ENCODE measurements around the gene KIRREL3. TPM values are rescaled to one million over a fixed set of nuclear protein-coding genes. Genes with fewer than 3 reads are reported as not detected.

KIRREL3 gene
- total RNA-seq, 5 donors from 2014 or later (not counting 1 experiment from before 2014, with no cell fraction given): not detected

- POLR2A ChIA-PET: no interaction called here
- H3K27ac ChIP-seq (ENCODE audit: low read length): no peak overlapping the region
- ATAC-seq (replicated peaks in 1 of 4) (no peak), DNase-seq (peak in 1 of 35 experiments; percentile 8)
- Mint-ChIP-seq H3K36me3 (no peaks in the 10 kb centered on the region), H3K27ac (no peak overlapping the region), H3K27me3 (peaks cover 3 to 5% of the 10 kb centered on the region in 2 donors), H3K4me3 (no peak overlapping the region), H3K4me1 (peaks cover 13 to 28% (median 14%) of the 10 kb centered on the region in 3 donors), H3K9me3 (no peaks in the 10 kb centered on the region)
- H3K4me1 ChIP-seq (ENCODE audit: control insufficient read depth in 1 of 2, extremely low read depth in 1 of 2, insufficient read depth in 2 of 2, low read length in 2 of 2): peaks cover 9 to 41% of the 10 kb centered on the region in 2 experiments
- H3K4me3 ChIP-seq (ENCODE audit: control insufficient read depth in 1 of 2, extremely low read depth in 1 of 2, low read length in 1 of 2): no peak overlapping the region
- no peaks in the 10 kb centered on the region for H3K9me3 ChIP-seq
- WGBS (ENCODE audit: insufficient coverage): 84% methylated on average over 4 of the region's 7 CpGs
- no peaks in the 10 kb centered on the region for H3K36me3 ChIP-seq (ENCODE audit: control insufficient read depth in 2 of 2, extremely low read depth in 1 of 2, insufficient read depth in 1 of 2, low read length in 1 of 2)
- H3K27me3 ChIP-seq (replicated peaks in 1 of 2; ENCODE audit: control insufficient read depth in 2 of 2, extremely low read depth in 1 of 2, insufficient read depth in 2 of 2, low read length in 1 of 2): peaks cover 0 to 17% of the 10 kb centered on the region in 2 experiments
- CTCF ChIA-PET: interaction anchor here in 1 of 2 donors (0.7 to 1.2 kb wide), 2 partner anchors 12 to 13 kb away, joined by 3 to 8 read pairs; no protein-coding TSS in a partner anchor
Observed at GRCh38 chr11:126468102-126468521, 532.5 kb downstream of the KIRREL3 start.

GRCh38 chr11:126467471-126467870 is 533.1 kb downstream of the KIRREL3 start:
- no peaks in the 10 kb centered on the region for H3K36me3 ChIP-seq (ENCODE audit: control insufficient read depth in 2 of 2, extremely low read depth in 1 of 2, insufficient read depth in 1 of 2, low read length in 1 of 2)
- WGBS (ENCODE audit: insufficient coverage): 100% methylated on average over 2 of the region's 8 CpGs
- H3K4me1 ChIP-seq (ENCODE audit: control insufficient read depth in 1 of 2, extremely low read depth in 1 of 2, insufficient read depth in 2 of 2, low read length in 2 of 2): peaks cover 9 to 41% of the 10 kb centered on the region in 2 experiments
- H3K27me3 ChIP-seq (replicated peaks in 1 of 2; ENCODE audit: control insufficient read depth in 2 of 2, extremely low read depth in 1 of 2, insufficient read depth in 2 of 2, low read length in 1 of 2): peaks cover 0 to 21% of the 10 kb centered on the region in 2 experiments
- no peak overlapping the region for H3K27ac ChIP-seq (ENCODE audit: low read length)
- H3K9me3 ChIP-seq: no peaks in the 10 kb centered on the region
- DNase-seq (no peak), ATAC-seq (replicated peaks in 1 of 4) (no peak)
- Mint-ChIP-seq H3K4me3 (no peak overlapping the region), H3K27ac (no peak overlapping the region), H3K27me3 (peaks cover 5 to 6% of the 10 kb centered on the region in 2 donors), H3K4me1 (peaks cover 13 to 28% (median 14%) of the 10 kb centered on the region in 3 donors), H3K9me3 (no peaks in the 10 kb centered on the region), H3K36me3 (no peaks in the 10 kb centered on the region)
- ChIA-PET CTCF (interaction anchor here in 1 of 2 donors (0.7 kb wide), 1 partner anchor 13 kb away, joined by 3 read pairs; no protein-coding TSS in a partner anchor), POLR2A (no interaction called here)
- H3K4me3 ChIP-seq (ENCODE audit: control insufficient read depth in 1 of 2, extremely low read depth in 1 of 2, low read length in 1 of 2): no peak overlapping the region

DNA sequence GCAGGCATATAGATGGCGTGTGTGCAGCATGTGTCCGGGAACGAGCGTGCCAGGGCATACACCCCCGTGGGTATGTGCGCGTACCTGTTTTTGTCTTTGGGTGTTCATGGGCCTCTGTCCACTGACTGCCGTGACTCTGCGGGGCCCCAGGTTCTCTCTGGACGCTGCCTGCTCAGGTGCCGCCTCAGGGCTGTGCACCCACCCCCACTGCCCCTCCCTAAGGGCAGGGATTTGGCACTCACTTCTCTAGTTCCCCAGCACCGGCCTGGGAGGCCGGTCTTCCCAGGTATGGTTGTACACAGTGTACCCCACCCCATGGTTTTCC is 533.6 kb downstream of the KIRREL3 start:
- POLR2A ChIA-PET: interaction anchor here in 1 of 2 donors (0.6 kb wide), 1 partner anchor 181 kb away, joined by 3 read pairs; no protein-coding TSS in a partner anchor
- H3K4me1 ChIP-seq (ENCODE audit: control insufficient read depth in 1 of 2, extremely low read depth in 1 of 2, insufficient read depth in 2 of 2, low read length in 2 of 2): peaks cover 9 to 41% of the 10 kb centered on the region in 2 experiments
- no peak overlapping the region for H3K4me3 Mint-ChIP-seq

DNA sequence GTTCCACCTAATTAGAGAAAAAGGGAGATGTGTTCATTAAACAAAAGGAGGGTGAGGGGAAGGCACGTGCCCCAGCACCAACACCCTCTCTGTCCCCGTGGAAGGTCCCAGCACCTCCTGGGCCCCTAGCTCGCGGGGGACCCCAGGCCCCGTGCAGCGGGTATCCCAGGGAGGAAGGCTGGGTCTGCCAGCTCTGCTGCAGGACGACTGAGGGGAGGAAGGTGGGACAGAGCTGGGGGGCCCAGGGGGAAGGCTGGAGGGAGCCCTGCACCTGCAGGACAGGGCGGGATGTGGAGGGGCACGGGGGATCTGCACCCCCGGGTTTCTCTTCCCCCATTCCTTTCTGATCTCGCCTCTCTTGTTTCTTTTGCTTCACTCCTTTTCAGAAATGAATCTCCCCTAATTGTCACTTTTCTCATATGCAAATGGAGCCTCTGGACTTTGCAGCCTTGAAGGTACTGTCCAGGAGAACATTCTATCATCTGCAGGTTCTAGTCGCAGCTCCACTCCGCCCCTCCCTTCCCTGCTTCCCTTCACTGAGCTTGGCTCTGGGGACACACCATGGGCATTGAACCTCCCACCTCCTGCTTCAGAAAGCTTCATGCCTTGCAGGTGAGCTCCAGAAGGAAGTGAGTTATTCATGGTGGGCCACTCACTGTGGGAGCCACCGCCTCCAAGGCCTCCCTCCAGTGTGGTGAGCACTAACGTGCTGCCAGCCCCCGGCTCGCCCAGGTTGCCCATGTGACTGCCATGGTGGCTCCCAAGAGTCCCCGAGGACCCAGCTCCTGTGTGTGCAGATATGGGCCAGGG is 534.1 kb downstream of the KIRREL3 start:
- no peaks in the 10 kb centered on the region for H3K36me3 Mint-ChIP-seq
- H3K27ac Mint-ChIP-seq: peak overlapping the region; percentile 72 to 73
- H3K36me3 ChIP-seq (ENCODE audit: control insufficient read depth in 2 of 2, extremely low read depth in 1 of 2, insufficient read depth in 1 of 2, low read length in 1 of 2): no peaks in the 10 kb centered on the region
- WGBS (ENCODE audit: insufficient coverage): 74% methylated on average over 10 of the region's 18 CpGs
- peaks cover 9 to 41% of the 10 kb centered on the region in 2 experiments for H3K4me1 ChIP-seq (ENCODE audit: control insufficient read depth in 1 of 2, extremely low read depth in 1 of 2, insufficient read depth in 2 of 2, low read length in 2 of 2)
- DNase-seq: no peak
- POLR2A ChIA-PET: interaction anchor here in 1 of 2 donors (0.6 kb wide), 1 partner anchor 181 kb away, joined by 3 read pairs; no protein-coding TSS in a partner anchor
- peak overlapping the region; percentile 44 for H3K27ac ChIP-seq (ENCODE audit: low read length)
- no peaks in the 10 kb centered on the region for H3K9me3 ChIP-seq
- peak overlapping the region in 2 of 3 donors; percentile 37 to 52 for H3K4me3 Mint-ChIP-seq
- no peak for ATAC-seq (replicated peaks in 1 of 4)
- no peak overlapping the region for H3K4me3 ChIP-seq (ENCODE audit: control insufficient read depth in 1 of 2, extremely low read depth in 1 of 2, low read length in 1 of 2)
- CTCF ChIA-PET: interaction anchor here (0.6 to 1.6 kb wide), 2 partner anchors 14 kb away, joined by 3 to 4 read pairs; no protein-coding TSS in a partner anchor
- no peaks in the 10 kb centered on the region for H3K9me3 Mint-ChIP-seq
- peaks cover 5 to 6% of the 10 kb centered on the region in 2 donors for H3K27me3 Mint-ChIP-seq
- H3K4me1 Mint-ChIP-seq: peaks cover 13 to 28% (median 14%) of the 10 kb centered on the region in 3 donors
- peaks cover 0 to 21% of the 10 kb centered on the region in 2 experiments for H3K27me3 ChIP-seq (replicated peaks in 1 of 2; ENCODE audit: control insufficient read depth in 2 of 2, extremely low read depth in 1 of 2, insufficient read depth in 2 of 2, low read length in 1 of 2)

More for the DNA sequence above, 533.6 kb downstream of the KIRREL3 start:
- CTCF ChIA-PET: interaction anchor here (0.6 to 1.6 kb wide), 2 partner anchors 13 to 14 kb away, joined by 3 to 4 read pairs; no protein-coding TSS in a partner anchor
- DNase-seq (no peak), ATAC-seq (replicated peaks in 1 of 4) (no peak)
- Histone ChIP-seq H3K4me3 (ENCODE audit: control insufficient read depth in 1 of 2, extremely low read depth in 1 of 2, low read length in 1 of 2) (no peak overlapping the region), H3K27ac (ENCODE audit: low read length) (no peak overlapping the region), H3K27me3 (replicated peaks in 1 of 2; ENCODE audit: control insufficient read depth in 2 of 2, extremely low read depth in 1 of 2, insufficient read depth in 2 of 2, low read length in 1 of 2) (peaks cover 0 to 21% of the 10 kb centered on the region in 2 experiments), H3K9me3 (no peaks in the 10 kb centered on the region), H3K36me3 (ENCODE audit: control insufficient read depth in 2 of 2, extremely low read depth in 1 of 2, insufficient read depth in 1 of 2, low read length in 1 of 2) (no peaks in the 10 kb centered on the region)
- Mint-ChIP-seq H3K9me3 (no peaks in the 10 kb centered on the region), H3K27me3 (peaks cover 5 to 6% of the 10 kb centered on the region in 2 donors), H3K36me3 (no peaks in the 10 kb centered on the region), H3K27ac (no peak overlapping the region), H3K4me1 (peaks cover 13 to 28% (median 14%) of the 10 kb centered on the region in 3 donors)
- 95% methylated on average over 13 of the region's 13 CpGs for WGBS (ENCODE audit: insufficient coverage)

DNA sequence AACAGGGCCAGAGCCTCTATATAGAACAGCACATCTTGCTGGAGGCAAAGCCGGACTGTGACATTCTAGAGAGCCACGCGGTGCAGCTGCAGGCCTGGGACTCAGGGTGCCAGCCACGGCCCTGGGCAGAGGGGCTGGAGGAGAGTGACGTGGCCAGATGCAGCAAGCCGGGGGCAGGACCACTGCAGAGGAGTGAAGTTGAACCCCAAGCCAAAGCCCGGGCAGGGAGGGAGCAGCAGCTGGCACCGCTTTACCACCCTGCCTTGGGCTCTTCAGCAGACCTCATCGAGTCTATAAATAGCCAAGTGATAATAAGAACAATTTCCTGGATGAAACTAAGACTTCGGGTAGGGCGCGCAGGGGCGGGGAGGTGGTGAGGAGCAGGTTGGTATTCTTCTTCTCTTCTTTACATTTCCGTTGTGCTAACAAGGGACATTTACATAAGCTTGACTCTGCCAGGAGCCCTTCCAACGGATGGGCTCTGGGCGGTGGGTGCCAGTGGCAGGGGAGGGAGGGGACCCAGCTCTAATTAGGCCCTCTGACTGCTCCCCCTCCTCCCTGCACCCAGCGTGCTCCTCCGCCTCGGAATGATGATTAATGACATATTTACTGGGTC is 534.9 kb downstream of the KIRREL3 start:
- ATAC-seq (replicated peaks in 1 of 4) (peak; percentile 53 to 64 (median 62)), DNase-seq (peak in 19 of 35 experiments; percentile 7 to 40 (median 17))
- 7% methylated on average over 7 of the region's 19 CpGs for WGBS (ENCODE audit: insufficient coverage)
- H3K27ac ChIP-seq (ENCODE audit: low read length): peak overlapping the region; percentile 44
- no peaks in the 10 kb centered on the region for H3K36me3 ChIP-seq (ENCODE audit: control insufficient read depth in 2 of 2, extremely low read depth in 1 of 2, insufficient read depth in 1 of 2, low read length in 1 of 2)
- peak overlapping the region; percentile 72 to 73 for H3K27ac Mint-ChIP-seq
- peaks cover 13 to 28% (median 14%) of the 10 kb centered on the region in 3 donors for H3K4me1 Mint-ChIP-seq
- peaks cover 5 to 6% of the 10 kb centered on the region in 2 donors for H3K27me3 Mint-ChIP-seq
- H3K36me3 Mint-ChIP-seq: no peaks in the 10 kb centered on the region
- peaks cover 0 to 22% of the 10 kb centered on the region in 2 experiments for H3K27me3 ChIP-seq (replicated peaks in 1 of 2; ENCODE audit: control insufficient read depth in 2 of 2, extremely low read depth in 1 of 2, insufficient read depth in 2 of 2, low read length in 1 of 2)
- peaks cover 9 to 41% of the 10 kb centered on the region in 2 experiments for H3K4me1 ChIP-seq (ENCODE audit: control insufficient read depth in 1 of 2, extremely low read depth in 1 of 2, insufficient read depth in 2 of 2, low read length in 2 of 2)
- no peaks in the 10 kb centered on the region for H3K9me3 ChIP-seq
- peak overlapping the region in 2 of 3 donors; percentile 37 to 52 for H3K4me3 Mint-ChIP-seq
- peak overlapping the region in 1 of 2 donors; percentile 17 for H3K4me3 ChIP-seq (ENCODE audit: control insufficient read depth in 1 of 2, extremely low read depth in 1 of 2, low read length in 1 of 2)
- H3K9me3 Mint-ChIP-seq: no peaks in the 10 kb centered on the region
- ChIA-PET CTCF (interaction anchor here in 1 of 2 donors (1.2 to 1.6 kb wide), 2 partner anchors 15 to 16 kb away, joined by 4 read pairs; no protein-coding TSS in a partner anchor), POLR2A (no interaction called here)

GRCh38 chr11:126464796-126465195 is 535.8 kb downstream of the KIRREL3 start:
- peak overlapping the region; percentile 44 for H3K27ac ChIP-seq (ENCODE audit: low read length)
- H3K36me3 ChIP-seq (ENCODE audit: control insufficient read depth in 2 of 2, extremely low read depth in 1 of 2, insufficient read depth in 1 of 2, low read length in 1 of 2): no peaks in the 10 kb centered on the region
- 47% methylated on average over 3 of the region's 5 CpGs for WGBS (ENCODE audit: insufficient coverage)
- Mint-ChIP-seq H3K27me3 (peaks cover 6% of the 10 kb centered on the region in 2 donors), H3K9me3 (no peaks in the 10 kb centered on the region), H3K36me3 (no peaks in the 10 kb centered on the region), H3K4me1 (peaks cover 13 to 28% (median 14%) of the 10 kb centered on the region in 3 donors), H3K4me3 (peak overlapping the region in 1 of 3 donors; percentile 52), H3K27ac (no peak overlapping the region)
- DNase-seq: no peak
- no peaks in the 10 kb centered on the region for H3K9me3 ChIP-seq
- no peak for ATAC-seq (replicated peaks in 1 of 4)
- peaks cover 0 to 25% of the 10 kb centered on the region in 2 experiments for H3K27me3 ChIP-seq (replicated peaks in 1 of 2; ENCODE audit: control insufficient read depth in 2 of 2, extremely low read depth in 1 of 2, insufficient read depth in 2 of 2, low read length in 1 of 2)
- peaks cover 9 to 41% of the 10 kb centered on the region in 2 experiments for H3K4me1 ChIP-seq (ENCODE audit: control insufficient read depth in 1 of 2, extremely low read depth in 1 of 2, insufficient read depth in 2 of 2, low read length in 2 of 2)
- POLR2A ChIA-PET: no interaction called here
- CTCF ChIA-PET: interaction anchor here in 1 of 2 donors (1.2 kb wide), 1 partner anchor 16 kb away, joined by 4 read pairs; no protein-coding TSS in a partner anchor
- peak overlapping the region in 1 of 2 donors; percentile 17 for H3K4me3 ChIP-seq (ENCODE audit: control insufficient read depth in 1 of 2, extremely low read depth in 1 of 2, low read length in 1 of 2)
